ENCODE results near the gene HHATL. TPM values are rescaled to one million over a fixed set of nuclear protein-coding genes. Genes with fewer than 3 reads are reported as not detected.

The HHATL gene
- total and polyA plus RNA-seq, 10 of the 15 experiments (the other 5 are each of a cell fraction or from before 2014, with no cell fraction given), result not detected

DNA sequence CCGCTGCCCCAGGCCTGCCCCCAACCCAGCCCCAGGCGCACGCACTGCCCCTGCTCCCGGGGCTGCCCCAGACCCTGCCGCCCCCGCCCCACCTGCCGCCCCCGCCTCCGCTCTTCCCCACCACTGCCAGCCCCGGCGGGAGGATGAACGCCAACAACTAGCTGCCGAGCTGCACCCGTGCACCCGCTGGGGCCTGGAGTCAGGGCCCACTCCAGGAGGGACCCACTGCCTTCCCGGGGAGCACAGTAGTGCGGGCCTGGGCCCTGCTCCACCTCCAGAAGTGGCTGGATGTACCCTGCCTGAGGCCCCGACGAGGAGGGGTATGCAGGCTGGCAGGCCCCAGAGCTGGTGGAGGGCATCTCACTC lies 38.2 kb downstream of the HHATL start:
- H3K36me3 ChIP-seq (ENCODE audit: control insufficient read depth in 2 of 2, insufficient read depth in 2 of 2, low read length in 1 of 2), result no peaks in the 10 kb centered on the region; a peak in 1 of 4 replicates
- H3K27me3 ChIP-seq (replicated peaks in 1 of 2; ENCODE audit: control insufficient read depth in 2 of 2, insufficient read depth in 2 of 2, low read length in 1 of 2), result no peaks in the 10 kb centered on the region
- H3K79me2 ChIP-seq (ENCODE audit: control insufficient read depth, insufficient read depth, low read length), result no peaks in the 10 kb centered on the region
- ChIA-PET SMC1A (ENCODE audit: uncharacterized antibody, unreplicated experiment) (no interaction called here), RAD21 (ENCODE audit: unreplicated experiment) (no interaction called here), CTCF (no interaction called here), POLR2A (no interaction called here)
- H3K9me3 ChIP-seq (replicated peaks; ENCODE audit: control insufficient read depth, insufficient read depth, low read length), result no peaks in the 10 kb centered on the region; the same call in 2 of the 3 replicates
- in situ Hi-C loops (cut with MboI), result no loop called here
- BruUV-seq (replicated peaks), result no TSS peak
- peaks cover 7% of the 10 kb centered on the region for H3K4me1 ChIP-seq (ENCODE audit: control insufficient read depth, insufficient read depth, low read length)
- no peak for DNase-seq (ENCODE audit: low read depth, low spot score)
- H4K20me1 ChIP-seq (ENCODE audit: control insufficient read depth, insufficient read depth), result no peaks in the 10 kb centered on the region
- FAIRE-seq, result no peak
- H3K4me2 ChIP-seq (ENCODE audit: control insufficient read depth, insufficient read depth), result no peak overlapping the region; the same call in 1 of the 2 replicates
- H3K27ac ChIP-seq (ENCODE audit: control insufficient read depth, insufficient read depth), result no peak overlapping the region
- intact Hi-C loops (cut with micrococcal nuclease; ENCODE audit: unreplicated experiment), result no loop called here
- H3K9ac ChIP-seq (ENCODE audit: control insufficient read depth, insufficient read depth, low read length), result no peak overlapping the region
- no peak overlapping the region for H3K4me3 ChIP-seq
- ATAC-seq, result no peak
- H2AFZ ChIP-seq (ENCODE audit: control insufficient read depth, low read depth, low read length), result peak overlapping the region; percentile 73; the same call in 1 of the 2 replicates
- 57% methylated on average over 17 of the region's 19 CpGs for WGBS (ENCODE audit: insufficient coverage, insufficient replicate concordance, low lambda C conversion rate, missing lambda C conversion rate)
- TF ChIP-seq EP300 (IDR thresholded peaks at IDR 0.05; ENCODE audit: borderline replicate concordance in 1 of 2, control insufficient read depth in 1 of 2, low read depth in 2 of 2, low read length in 2 of 2) (no peak), IKZF1 (conservative IDR thresholded peaks at IDR 0.05) (no peak), NR2F1 (conservative IDR thresholded peaks at IDR 0.05) (no peak), RB1 (IDR thresholded peaks at IDR 0.05; ENCODE audit: borderline replicate concordance) (no peak), HDAC6 (IDR thresholded peaks at IDR 0.05; ENCODE audit: unreplicated experiment) (no peak), MTA3 (IDR thresholded peaks at IDR 0.05; ENCODE audit: borderline replicate concordance, low read length) (no peak), YY1 (IDR thresholded peaks at IDR 0.05; ENCODE audit: low read depth, low read length) (no peak), KAT2A (conservative IDR thresholded peaks at IDR 0.05; ENCODE audit: control insufficient read depth, low read depth, low read length) (no peak), BCL11A (IDR thresholded peaks at IDR 0.05; ENCODE audit: low read depth, low read length) (no peak), TBL1XR1 (IDR thresholded peaks at IDR 0.05; ENCODE audit: low read depth, low read length) (no peak)
- TF ChIP-seq, protein P1, sequence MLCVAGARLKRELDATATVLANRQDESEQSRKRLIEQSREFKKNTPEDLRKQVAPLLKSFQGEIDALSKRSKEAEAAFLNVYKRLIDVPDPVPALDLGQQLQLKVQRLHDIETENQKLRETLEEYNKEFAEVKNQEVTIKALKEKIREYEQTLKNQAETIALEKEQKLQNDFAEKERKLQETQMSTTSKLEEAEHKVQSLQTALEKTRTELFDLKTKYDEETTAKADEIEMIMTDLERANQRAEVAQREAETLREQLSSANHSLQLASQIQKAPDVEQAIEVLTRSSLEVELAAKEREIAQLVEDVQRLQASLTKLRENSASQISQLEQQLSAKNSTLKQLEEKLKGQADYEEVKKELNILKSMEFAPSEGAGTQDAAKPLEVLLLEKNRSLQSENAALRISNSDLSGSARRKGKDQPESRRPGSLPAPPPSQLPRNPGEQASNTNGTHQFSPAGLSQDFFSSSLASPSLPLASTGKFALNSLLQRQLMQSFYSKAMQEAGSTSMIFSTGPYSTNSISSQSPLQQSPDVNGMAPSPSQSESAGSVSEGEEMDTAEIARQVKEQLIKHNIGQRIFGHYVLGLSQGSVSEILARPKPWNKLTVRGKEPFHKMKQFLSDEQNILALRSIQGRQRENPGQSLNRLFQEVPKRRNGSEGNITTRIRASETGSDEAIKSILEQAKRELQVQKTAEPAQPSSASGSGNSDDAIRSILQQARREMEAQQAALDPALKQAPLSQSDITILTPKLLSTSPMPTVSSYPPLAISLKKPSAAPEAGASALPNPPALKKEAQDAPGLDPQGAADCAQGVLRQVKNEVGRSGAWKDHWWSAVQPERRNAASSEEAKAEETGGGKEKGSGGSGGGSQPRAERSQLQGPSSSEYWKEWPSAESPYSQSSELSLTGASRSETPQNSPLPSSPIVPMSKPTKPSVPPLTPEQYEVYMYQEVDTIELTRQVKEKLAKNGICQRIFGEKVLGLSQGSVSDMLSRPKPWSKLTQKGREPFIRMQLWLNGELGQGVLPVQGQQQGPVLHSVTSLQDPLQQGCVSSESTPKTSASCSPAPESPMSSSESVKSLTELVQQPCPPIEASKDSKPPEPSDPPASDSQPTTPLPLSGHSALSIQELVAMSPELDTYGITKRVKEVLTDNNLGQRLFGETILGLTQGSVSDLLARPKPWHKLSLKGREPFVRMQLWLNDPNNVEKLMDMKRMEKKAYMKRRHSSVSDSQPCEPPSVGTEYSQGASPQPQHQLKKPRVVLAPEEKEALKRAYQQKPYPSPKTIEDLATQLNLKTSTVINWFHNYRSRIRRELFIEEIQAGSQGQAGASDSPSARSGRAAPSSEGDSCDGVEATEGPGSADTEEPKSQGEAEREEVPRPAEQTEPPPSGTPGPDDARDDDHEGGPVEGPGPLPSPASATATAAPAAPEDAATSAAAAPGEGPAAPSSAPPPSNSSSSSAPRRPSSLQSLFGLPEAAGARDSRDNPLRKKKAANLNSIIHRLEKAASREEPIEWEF (IDR thresholded peaks at IDR 0.05; ENCODE audit: insufficient replicate concordance, low read depth, low read length), result no peak
